Subcutaneous adipose tissue (tissue), 4 donors: ENCODE data around the gene RIPOR2. TPM values are rescaled to one million over a fixed set of nuclear protein-coding genes. Genes with fewer than 3 reads are reported as not detected.

Experiments used
- total RNA-seq, 4 donors: library from RNA; depleted of rRNA; stranded (reverse); fragments of >200 nt; gene quantifications; one replicate each; pipeline ENCODE4 v1.1.0, GENCODE V29; 2016
- TF ChIP-seq, protein P1 (sequence below): fragments of 450-650 bp; IDR thresholded peaks from one replicate; pipeline ENCODE4 v1.5.1; 2016; ENCODE audit warnings: low read depth, mild to moderate bottlenecking, control low read depth, antibody characterized with exemption, moderate library complexity

The RIPOR2 gene
- total RNA-seq, 4 donors from 2014 or later, result 7.9 to 36.1 (median 9.2) TPM

DNA sequence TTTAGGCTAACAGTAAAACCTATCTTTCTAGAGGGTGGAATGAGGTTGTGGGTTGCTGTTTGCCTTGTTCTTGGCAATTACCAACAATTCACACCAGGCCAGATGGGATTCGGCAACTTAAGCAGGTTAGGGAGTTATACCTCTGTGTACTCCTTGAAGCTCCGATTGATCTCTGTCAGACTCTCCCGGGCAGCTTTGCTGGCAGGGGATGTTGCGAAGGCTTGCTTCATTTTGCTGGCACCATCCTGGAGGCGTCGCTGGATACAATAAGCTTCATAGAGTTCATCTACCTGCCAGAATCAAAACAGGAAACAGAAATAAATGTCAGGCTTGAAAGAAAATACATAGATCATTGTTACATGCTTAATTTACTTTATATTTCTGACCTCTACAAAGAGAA lies 70.6 kb downstream of the RIPOR2 start:
- TF ChIP-seq, protein P1, sequence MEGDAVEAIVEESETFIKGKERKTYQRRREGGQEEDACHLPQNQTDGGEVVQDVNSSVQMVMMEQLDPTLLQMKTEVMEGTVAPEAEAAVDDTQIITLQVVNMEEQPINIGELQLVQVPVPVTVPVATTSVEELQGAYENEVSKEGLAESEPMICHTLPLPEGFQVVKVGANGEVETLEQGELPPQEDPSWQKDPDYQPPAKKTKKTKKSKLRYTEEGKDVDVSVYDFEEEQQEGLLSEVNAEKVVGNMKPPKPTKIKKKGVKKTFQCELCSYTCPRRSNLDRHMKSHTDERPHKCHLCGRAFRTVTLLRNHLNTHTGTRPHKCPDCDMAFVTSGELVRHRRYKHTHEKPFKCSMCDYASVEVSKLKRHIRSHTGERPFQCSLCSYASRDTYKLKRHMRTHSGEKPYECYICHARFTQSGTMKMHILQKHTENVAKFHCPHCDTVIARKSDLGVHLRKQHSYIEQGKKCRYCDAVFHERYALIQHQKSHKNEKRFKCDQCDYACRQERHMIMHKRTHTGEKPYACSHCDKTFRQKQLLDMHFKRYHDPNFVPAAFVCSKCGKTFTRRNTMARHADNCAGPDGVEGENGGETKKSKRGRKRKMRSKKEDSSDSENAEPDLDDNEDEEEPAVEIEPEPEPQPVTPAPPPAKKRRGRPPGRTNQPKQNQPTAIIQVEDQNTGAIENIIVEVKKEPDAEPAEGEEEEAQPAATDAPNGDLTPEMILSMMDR, result no peak

DNA sequence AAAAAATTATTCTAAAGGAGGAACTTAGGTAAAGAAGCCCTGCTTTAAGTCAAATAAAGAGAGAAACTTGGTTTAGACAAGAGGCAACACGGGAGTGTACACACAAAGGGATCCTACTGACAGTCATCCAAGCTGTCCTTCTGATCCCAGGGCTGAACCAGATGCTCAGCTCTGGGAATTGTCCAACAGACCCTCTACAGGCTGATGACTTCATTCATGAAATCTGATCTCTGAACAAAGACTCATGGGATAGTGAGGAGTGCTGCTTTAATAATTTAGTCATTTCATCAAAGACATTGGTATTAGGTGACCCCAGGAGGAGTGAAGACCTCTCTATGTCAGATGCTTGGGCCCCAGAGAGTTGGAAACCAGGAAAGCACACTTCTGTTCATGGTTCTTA lies 71.4 kb downstream of the RIPOR2 start:
- TF ChIP-seq, protein P1, result no peak

GRCh38 chr6:24861934-24862333 lies 73.8 kb downstream of the RIPOR2 start:
- TF ChIP-seq, protein P1, result no peak

GRCh38 chr6:24859608-24860200 lies 76.1 kb downstream of the RIPOR2 start:
- TF ChIP-seq, protein P1, result no peak

DNA sequence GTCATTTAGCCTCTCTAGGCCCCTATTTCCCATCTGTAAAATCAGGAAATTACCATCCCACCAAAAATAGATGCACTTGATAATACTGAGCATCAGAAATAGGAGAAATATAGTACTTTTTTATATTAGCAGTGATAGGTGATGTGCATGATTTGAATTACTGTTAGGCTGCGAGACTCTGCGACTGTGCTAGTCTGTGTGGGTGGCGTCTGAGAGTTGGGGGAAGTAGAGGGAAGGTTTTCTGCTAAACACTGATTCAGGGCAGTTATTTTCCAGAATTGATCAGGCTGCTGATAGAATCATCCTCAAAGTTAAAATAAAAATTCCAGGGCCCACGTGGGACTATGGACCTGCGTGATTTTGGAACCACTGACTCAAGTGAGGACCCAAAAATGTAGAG lies 76.6 kb downstream of the RIPOR2 start:
- TF ChIP-seq, protein P1, result no peak

DNA sequence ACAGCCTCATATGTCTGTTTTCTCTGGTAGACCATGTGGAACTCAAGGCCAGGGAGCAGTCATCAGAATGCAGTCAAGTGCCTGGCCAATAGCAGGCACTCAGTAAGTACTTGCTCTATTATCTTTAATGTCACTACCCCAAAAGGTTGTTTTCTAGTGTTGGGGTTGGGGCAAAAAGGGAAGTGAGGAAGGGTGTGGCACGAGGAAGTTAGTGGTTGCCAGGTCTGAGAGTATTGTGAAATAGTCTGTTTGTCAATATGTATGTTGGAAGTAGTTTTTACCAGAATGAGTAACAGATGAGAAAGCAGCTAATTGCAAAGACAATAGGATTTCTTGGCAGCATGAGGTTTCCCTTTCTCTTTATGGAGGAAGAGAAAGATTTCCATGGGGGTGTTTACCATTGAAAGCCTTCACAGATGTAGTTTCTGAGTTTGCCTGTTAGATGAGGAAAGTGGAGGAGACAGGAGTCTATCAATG lies 77.5 kb downstream of the RIPOR2 start:
- TF ChIP-seq, protein P1, result no peak

DNA sequence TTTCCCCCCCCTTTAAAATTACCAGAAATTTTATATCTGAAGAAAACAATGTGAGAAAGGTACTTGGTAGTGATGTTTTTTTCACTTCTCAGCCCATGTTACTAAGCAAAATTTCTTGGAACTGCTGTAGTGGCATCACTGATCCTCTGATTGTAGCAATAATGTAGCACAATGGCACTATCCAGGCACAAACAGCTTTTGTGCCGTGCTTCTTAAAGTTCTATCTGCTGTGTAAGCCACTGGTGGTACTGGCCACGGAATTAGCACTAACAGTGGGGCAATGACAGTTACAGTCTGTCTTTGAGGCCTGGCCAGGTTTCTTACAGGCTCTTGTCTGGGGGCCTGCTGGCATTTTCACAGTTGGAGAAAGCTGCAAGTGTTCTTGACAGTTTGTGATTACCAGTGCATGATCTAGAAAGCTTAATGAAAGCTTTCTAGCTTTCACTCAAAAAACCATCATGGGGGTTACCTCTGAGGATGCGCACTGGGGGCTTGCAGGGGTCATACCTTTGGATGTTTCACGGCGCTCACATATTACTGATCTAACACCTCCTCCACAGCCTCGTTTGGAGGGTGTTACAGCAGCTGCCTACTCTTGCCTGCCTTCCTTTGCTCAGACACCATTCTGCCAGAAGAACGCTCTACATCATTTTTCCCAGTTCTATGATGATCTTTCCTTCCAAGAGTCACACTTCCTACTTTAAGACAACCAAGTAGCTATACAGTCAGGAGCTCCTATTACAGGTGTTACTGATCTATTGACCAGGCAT lies 78.7 kb downstream of the RIPOR2 start:
- TF ChIP-seq, protein P1, result no peak
